ENCODE results near the gene MAT2A.

GRCh38 chr2:85545780-85546240, 6.8 kb downstream of the MAT2A start:
- TF ChIP-seq, protein P1, sequence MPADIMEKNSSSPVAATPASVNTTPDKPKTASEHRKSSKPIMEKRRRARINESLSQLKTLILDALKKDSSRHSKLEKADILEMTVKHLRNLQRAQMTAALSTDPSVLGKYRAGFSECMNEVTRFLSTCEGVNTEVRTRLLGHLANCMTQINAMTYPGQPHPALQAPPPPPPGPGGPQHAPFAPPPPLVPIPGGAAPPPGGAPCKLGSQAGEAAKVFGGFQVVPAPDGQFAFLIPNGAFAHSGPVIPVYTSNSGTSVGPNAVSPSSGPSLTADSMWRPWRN (IDR thresholded peaks at IDR 0.05; ENCODE audit: low read depth): no peak
- TF ChIP-seq TSHZ1 (CRISPR knock-in tag; IDR thresholded peaks at IDR 0.05): no peak

Measured in K562 (cell line).